Astrocyte of the spinal cord (primary cell): ENCODE data around the gene SESTD1.
"Not testable (repeated sequence)": the region's sequence is repeated elsewhere in the genome, so short reads cannot be mapped to it uniquely, and the experiment has no call there.

Source experiments
- DNase-seq: peaks from one replicate; pipeline ENCODE4 v3.0.0; 2011; ENCODE audit warnings: low read depth, low spot score
- H3K4me3 ChIP-seq: 2 replicates; pipeline ENCODE4 v1.5.1; 2011; ENCODE audit warnings: low read depth, mild to moderate bottlenecking, low read length, moderate library complexity
- in situ Hi-C: cut with HindIII; loops from 2 replicates; pipeline ENCODE4 v1.10.0; 2017; ENCODE audit warnings: low sequenced_read_pairs
- TF ChIP-seq, protein P1 (sequence below): IDR thresholded peaks from 2 replicates; pipeline ENCODE4 v1.5.1; 2012; ENCODE audit warnings: low read depth, mild to moderate bottlenecking, low read length, inconsistent platforms

Gene SESTD1

DNA sequence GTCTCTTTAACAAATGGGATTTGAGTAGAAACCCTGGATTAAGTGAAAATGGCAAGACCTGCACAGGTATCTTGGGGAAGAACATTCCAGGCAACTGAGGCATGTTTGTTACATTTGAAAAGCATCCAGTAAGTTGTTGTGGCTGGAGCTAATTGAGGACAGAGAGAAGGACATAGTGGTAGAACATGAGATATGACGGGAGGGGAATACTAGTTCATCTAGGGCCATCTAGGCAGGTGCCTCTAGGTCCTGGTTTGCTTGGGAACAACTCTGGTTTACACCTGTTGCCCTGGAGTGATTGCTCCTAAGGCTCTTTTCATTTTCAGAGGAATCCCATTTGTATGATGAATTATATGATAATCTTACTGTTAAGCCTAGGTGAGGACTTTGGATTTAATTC is 194.9 kb downstream of the SESTD1 start:
- TF ChIP-seq, protein P1, sequence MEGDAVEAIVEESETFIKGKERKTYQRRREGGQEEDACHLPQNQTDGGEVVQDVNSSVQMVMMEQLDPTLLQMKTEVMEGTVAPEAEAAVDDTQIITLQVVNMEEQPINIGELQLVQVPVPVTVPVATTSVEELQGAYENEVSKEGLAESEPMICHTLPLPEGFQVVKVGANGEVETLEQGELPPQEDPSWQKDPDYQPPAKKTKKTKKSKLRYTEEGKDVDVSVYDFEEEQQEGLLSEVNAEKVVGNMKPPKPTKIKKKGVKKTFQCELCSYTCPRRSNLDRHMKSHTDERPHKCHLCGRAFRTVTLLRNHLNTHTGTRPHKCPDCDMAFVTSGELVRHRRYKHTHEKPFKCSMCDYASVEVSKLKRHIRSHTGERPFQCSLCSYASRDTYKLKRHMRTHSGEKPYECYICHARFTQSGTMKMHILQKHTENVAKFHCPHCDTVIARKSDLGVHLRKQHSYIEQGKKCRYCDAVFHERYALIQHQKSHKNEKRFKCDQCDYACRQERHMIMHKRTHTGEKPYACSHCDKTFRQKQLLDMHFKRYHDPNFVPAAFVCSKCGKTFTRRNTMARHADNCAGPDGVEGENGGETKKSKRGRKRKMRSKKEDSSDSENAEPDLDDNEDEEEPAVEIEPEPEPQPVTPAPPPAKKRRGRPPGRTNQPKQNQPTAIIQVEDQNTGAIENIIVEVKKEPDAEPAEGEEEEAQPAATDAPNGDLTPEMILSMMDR: no peak

DNA sequence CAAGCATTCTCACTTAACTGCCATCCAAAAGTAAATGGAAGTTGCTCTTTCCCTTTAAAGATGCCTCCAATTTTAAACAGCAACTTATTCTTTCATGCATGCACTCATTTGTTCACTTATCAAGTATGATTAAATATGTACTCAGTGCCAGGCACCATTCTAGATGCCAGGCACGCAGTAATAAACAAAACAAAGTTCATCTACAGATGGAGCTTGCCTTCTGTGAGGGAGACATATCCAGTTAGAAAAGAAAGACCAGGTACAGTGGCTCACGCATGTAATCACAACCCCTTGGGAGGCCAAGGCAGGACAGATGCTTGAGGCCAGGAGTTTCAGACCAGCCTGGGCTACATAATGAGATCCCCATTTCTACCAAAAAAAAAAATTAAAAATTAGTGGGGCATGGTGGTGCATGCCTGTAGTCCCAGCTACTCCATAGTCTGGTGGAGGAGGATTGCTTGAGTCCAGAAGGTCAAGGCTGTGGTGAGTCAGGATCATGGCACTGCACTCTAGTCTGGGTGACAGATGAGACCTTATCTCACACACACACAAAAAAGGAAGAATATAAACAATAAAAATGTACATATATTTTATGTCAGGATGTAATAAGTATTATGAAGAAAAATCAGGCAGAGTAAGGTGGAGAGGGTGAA is 195.5 kb downstream of the SESTD1 start:
- in situ Hi-C loops: no loop called here
- DNase-seq: no peak
- no peak overlapping the region for H3K4me3 ChIP-seq
- TF ChIP-seq, protein P1: no peak

More for the DNA sequence above, 194.9 kb downstream of the SESTD1 start:
- no peak overlapping the region for H3K4me3 ChIP-seq
- in situ Hi-C loops: no loop called here
- DNase-seq: no peak

DNA sequence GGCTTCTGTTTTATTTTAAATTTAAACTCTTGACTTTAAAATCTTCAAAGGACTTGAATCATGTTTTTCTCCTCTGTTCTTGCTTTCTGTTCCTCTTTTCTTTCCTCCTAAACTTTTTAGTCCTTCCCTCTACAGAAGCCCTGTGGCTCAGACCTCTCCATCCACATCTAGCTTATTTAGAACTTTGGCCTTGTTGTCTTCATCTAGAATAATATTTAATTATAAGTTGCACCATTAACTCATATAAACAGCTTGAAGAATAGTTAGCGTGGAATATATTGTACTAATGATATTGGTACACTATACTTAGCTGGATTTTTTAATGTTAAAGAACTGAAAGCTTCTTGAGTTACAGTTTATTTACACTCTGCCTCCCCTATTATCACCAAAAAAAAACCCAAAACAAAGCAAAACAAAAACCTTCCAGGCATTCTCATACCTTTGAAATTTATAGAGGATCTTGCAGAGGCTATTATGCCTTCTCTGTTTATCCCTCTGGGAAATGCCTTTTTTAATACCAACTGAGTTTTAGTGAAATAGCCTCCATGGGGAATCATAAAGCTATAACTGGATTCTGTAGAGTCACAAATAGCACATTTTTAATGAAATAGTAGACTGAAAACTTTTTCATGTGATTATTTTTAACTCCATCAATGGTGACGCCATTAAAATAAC is 205.5 kb downstream of the SESTD1 start:
- in situ Hi-C loops: no loop called here
- H3K4me3 ChIP-seq: no peak overlapping the region
- TF ChIP-seq, protein P1: no peak
- no peak for DNase-seq

DNA sequence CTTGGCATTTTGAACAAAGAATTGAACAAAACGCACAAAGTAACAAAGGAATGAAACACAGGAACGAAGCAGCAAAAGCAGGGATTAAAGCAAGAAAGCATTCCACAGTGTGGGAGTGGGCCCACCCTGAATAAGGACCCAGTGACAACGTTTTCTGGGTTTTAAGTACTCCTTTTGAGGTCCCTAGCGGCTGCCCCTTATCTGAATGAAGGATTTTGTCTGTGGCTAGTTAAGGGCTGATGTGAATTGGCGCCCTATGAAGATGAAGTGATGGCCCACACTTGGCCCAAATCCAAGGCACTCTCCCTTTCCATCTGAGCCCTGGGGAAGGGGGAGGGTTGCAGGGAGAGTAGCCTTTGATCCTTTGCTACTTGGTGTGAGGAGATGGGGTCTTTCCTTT is 206.9 kb downstream of the SESTD1 start:
- in situ Hi-C loops: no loop called here
- TF ChIP-seq, protein P1: no peak
- no peak for DNase-seq

DNA sequence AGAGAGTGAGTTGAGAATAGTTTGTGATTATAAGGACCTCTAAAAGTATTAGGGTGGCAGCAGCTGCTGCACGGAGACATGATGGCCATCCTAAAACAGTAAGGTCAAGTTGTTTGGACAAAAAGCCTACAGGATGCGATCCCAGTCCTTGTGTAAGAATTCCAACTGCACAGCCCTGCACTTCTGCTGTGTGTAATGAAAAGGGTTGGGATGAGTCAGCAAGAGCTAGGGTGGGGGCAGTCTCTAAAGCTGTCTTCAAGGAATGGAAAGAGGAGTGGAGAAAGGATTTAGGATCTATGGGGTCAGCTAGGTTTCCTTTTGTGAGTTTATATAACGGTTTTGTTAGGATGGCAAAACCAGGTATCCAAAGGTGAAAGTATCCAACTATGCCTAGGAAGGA is 211.1 kb downstream of the SESTD1 start:
- H3K4me3 ChIP-seq, in situ Hi-C loops, DNase-seq: not testable (repeated sequence)

More for the DNA sequence above, 206.9 kb downstream of the SESTD1 start:
- H3K4me3 ChIP-seq: no peak overlapping the region
